Omental fat pad (tissue), 4 donors: ENCODE measurements around the gene DOCK2. TPM values are rescaled to one million over a fixed set of nuclear protein-coding genes. Genes with fewer than 3 reads are reported as not detected.

Source experiments
- ATAC-seq: fragments of 150-250 bp; one replicate; pipeline ENCODE4 v1.9.1; 2016; ENCODE audit warnings: mild to moderate bottlenecking, moderate library complexity; ENCODE audit not compliant: low FRiP score
- DNase-seq: peaks from one replicate; pipeline ENCODE4 v3.0.0-alpha.2; 2019; ENCODE audit warnings: low spot score
- CTCF ChIP-seq, 3 donors: fragments of 450-650 bp; IDR thresholded peaks; one replicate each; pipeline ENCODE4 v1.5.1; 2016 to 2017; ENCODE audit warnings: antibody characterized with exemption in 3 of 3, mild to moderate bottlenecking in 3 of 3, moderate library complexity in 2 of 3
- total RNA-seq, 4 donors: library from RNA; depleted of rRNA; stranded (reverse); fragments of >200 nt; gene quantifications; one replicate each; pipeline ENCODE4 v1.1.0, GENCODE V29; 2016

DOCK2 gene
- total RNA-seq, 4 donors from 2014 or later = 28.4 to 55.6 (median 41.3) TPM

- DNase-seq = no peak
- no peak for TF ChIP-seq CTCF (IDR thresholded peaks at IDR 0.05)
- ATAC-seq = no peak
These were observed 420.2 kb downstream of the DOCK2 start for GRCh38 chr5:170057311-170057710.

- DNase-seq (no peak), ATAC-seq (no peak)
- TF ChIP-seq CTCF (IDR thresholded peaks at IDR 0.05) = no peak
These were observed 422.1 kb downstream of the DOCK2 start for GRCh38 chr5:170059221-170059620.

- TF ChIP-seq CTCF (IDR thresholded peaks at IDR 0.05) = no peak
- no peak for ATAC-seq
- DNase-seq = no peak
These were observed 430.1 kb downstream of the DOCK2 start for GRCh38 chr5:170067152-170067551.

- no peak for TF ChIP-seq CTCF (IDR thresholded peaks at IDR 0.05)
- no peak for ATAC-seq
- DNase-seq = no peak
These were observed 430.6 kb downstream of the DOCK2 start for GRCh38 chr5:170067574-170068170.

- DNase-seq = no peak
- TF ChIP-seq CTCF (IDR thresholded peaks at IDR 0.05) = no peak
- ATAC-seq = no peak
These were observed 432.4 kb downstream of the DOCK2 start for GRCh38 chr5:170069512-170069911.

GRCh38 chr5:170070556-170071412, 433.7 kb downstream of the DOCK2 start:
- ATAC-seq = no peak
- TF ChIP-seq CTCF (IDR thresholded peaks at IDR 0.05) = no peak
- DNase-seq = no peak

- TF ChIP-seq CTCF (IDR thresholded peaks at IDR 0.05) = no peak
- DNase-seq = no peak
- no peak for ATAC-seq
These were observed 434.7 kb downstream of the DOCK2 start for GRCh38 chr5:170071748-170072147.
